Transverse colon (tissue), 4 donors: ENCODE results near the gene CCM2.

Experiments
- CTCF ChIP-seq, 5 experiments: fragments of 200-600 bp in 3 of 5; fragments of 450-650 bp in 2 of 5; sonication (generic) in 3 of 5; IDR thresholded peaks; 1 replicate in 2 of 5; 2 replicates in 3 of 5; pipeline ENCODE4 v1.5.1; 2016 to 2017; ENCODE audit warnings: antibody characterized with exemption in 5 of 5, inconsistent platforms in 3 of 5, mild to moderate bottlenecking in 2 of 5, moderate library complexity in 1 of 5
- EP300 ChIP-seq: sonication (generic); formaldehyde crosslinking; IDR thresholded peaks from one replicate; pipeline ENCODE4 v1.6.1; 2017; ENCODE audit warnings: antibody characterized with exemption, low read depth
- POLR2A ChIP-seq: fragments of 450-650 bp; IDR thresholded peaks from one replicate; pipeline ENCODE4 v1.6.1; 2016; ENCODE audit warnings: antibody characterized with exemption, mild to moderate bottlenecking, moderate library complexity
- POLR2AphosphoS5 ChIP-seq, 3 donors: sonication (generic); formaldehyde crosslinking; IDR thresholded peaks; one replicate each; pipeline ENCODE4 v1.6.1; 2016; ENCODE audit warnings: antibody characterized with exemption in 3 of 3

- no peak for TF ChIP-seq CTCF (IDR thresholded peaks at IDR 0.05)
- TF ChIP-seq POLR2A = no peak
- no peak for TF ChIP-seq POLR2AphosphoS5 (IDR thresholded peaks at IDR 0.05)
- TF ChIP-seq EP300 = no peak
Observed at GRCh38 chr7:44971902-44972441, 28.0 kb upstream of the CCM2 start.
